PC-3 (cell line): ENCODE data around the gene UBASH3A.

ENCODE experiments used
- CTCF ChIP-seq: fragments of 300-600 bp; sonication (generic); conservative IDR thresholded peaks from 2 replicates; pipeline ENCODE4 v1.5.1; 2017; ENCODE audit warnings: antibody characterized with exemption, low read depth, mild to moderate bottlenecking, low read length
- EZH2 ChIP-seq: fragments of 300-600 bp; sonication (generic); IDR thresholded peaks from one replicate; pipeline ENCODE4 v1.6.1; 2017; ENCODE audit warnings: antibody characterized with exemption, mild to moderate bottlenecking, low read length; ENCODE audit not compliant: unreplicated experiment
- EZH2phosphoT487 ChIP-seq: fragments of 300-600 bp; sonication (generic); IDR thresholded peaks from 2 replicates; pipeline ENCODE4 v1.6.1; 2018; ENCODE audit warnings: mild to moderate bottlenecking, antibody characterized with exemption, low read length, borderline replicate concordance

- TF ChIP-seq CTCF (no peak), EZH2 (no peak), EZH2phosphoT487 (no peak)
These were observed 17.5 kb downstream of the UBASH3A start for GRCh38 chr21:42421018-42421793.
